Stimulated activated CD4-positive, alpha-beta T cell treated with anti-CD3 and anti-CD28 coated beads, Interleukin-4, amount 100 ng/mL, for 48 hours (primary cell): ENCODE data around the gene TCEAL2.
"Not testable (repeated sequence)": the region's sequence is repeated elsewhere in the genome, so short reads cannot be mapped to it uniquely, and the experiment has no call there.

Experiments used
- DNase-seq, 2 donors: peaks; one replicate each; pipeline ENCODE4 v3.0.0-alpha.2; 2020; ENCODE audit warnings: low read depth in 2 of 2

Gene TCEAL2

DNA sequence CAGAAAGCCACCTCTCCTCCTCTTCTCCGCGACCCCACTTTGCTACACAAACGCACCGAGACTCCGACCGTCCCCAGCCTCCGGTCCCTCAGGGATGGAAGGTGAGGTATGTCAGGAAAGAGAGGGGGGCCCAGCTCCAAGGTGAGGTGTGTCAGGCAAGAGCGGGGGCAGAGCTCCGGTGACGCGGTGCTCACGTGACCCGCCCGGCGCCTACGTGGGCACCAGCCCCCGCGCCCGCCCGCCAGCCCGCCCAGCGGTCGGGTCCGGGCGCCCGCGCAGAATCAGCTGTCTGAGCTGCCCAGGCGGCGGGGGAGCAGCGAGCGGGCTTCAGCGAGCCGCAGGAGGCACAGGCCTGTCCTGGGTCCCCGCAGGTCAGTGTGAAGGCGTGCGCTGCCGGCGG lies at the start of gene TCEAL2:
TCEAL2 (plus strand) TSS at position 244 of the 400 bp plus-strand sequence. CDS start 1,152 bp downstream, outside the sequence.
- DNase-seq = not testable (repeated sequence)

GRCh38 chrX:102077426-102077825 lies 48.1 kb upstream of the TCEAL2 start:
- no peak for DNase-seq

DNA sequence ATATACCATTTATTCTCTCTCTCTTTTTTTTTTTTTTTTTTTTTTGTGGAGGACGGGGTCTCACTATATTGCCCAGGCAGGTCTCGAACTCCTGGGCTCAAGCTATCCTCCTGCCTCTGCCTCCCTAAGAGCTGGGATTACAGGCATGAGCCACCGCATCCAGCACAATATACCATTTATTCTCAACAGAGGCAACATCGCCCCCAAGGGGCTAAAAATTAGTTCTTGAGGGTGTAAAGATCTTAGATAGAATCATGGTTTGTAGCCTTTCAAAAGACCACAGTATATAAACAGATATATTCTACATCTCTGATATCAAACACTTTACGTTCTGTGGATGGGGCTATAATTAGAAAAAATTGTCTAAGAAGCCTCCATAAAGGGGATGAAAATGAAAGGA lies 39.8 kb upstream of the TCEAL2 start:
- DNase-seq = peak in 1 of 2 donors; percentile 4

- DNase-seq = no peak
These were observed 12.1 kb upstream of the TCEAL2 start for GRCh38 chrX:102113367-102113766.

GRCh38 chrX:102115748-102116147 lies 9.7 kb upstream of the TCEAL2 start:
- DNase-seq = no peak

DNA sequence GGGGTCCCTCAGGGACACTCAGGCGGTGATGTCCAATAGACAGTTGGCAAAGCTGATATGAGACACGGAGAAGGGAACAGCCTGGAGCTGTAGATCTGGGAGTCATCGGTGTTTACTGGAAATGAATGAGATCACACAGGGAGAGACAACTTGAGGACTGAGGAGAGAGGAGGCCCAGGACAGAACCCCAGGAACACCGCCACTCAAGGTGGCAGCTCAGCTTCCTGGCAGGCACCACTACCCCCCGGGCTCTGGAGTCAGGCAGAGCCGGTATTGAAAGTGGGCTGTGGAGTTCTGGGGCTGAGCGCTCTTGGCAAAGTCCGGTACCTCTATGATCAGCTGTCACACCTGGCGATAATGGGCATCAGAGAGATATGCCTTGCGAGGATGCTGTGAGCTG lies 465 bp upstream of the TCEAL2 start:
- not testable (repeated sequence) for DNase-seq

- DNase-seq = not testable (repeated sequence)
These were observed 770 bp downstream of the TCEAL2 start for GRCh38 chrX:102126080-102126818.

DNA sequence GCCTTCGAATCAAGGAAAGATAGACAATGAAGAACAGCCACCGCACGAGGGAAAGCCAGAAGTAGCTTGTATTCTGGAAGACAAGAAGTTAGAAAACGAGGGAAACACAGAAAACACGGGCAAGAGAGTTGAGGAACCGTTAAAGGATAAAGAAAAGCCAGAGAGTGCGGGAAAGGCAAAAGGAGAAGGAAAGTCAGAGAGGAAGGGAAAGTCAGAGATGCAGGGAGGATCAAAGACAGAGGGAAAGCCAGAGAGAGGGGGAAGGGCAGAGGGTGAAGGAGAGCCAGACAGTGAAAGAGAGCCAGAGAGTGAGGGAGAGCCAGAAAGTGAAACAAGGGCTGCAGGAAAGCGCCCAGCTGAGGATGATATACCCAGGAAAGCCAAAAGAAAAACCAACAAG lies 1.4 kb downstream of the TCEAL2 start:
- DNase-seq = no peak

GRCh38 chrX:102129473-102129872 lies 4.0 kb downstream of the TCEAL2 start:
- DNase-seq = no peak

DNA sequence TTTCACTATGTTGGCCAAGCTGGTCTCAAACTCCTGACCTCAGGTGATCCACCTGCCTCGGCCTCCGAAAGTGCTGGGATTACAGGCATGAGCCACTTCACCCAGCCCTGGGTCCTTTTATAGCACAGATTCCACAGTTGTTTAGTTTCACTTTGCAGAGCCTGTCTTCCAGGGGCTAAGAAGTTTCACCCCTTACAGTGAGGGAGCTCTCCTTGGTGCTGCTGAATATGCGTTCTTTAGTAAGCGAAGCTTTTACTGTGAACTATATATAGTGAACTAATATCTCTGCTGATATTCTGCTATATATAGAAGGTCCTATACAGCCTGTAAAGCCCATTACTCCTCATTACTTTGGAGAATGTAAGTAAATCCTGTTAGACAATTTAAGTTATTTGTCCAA lies 12.6 kb downstream of the TCEAL2 start:
- no peak for DNase-seq

DNA sequence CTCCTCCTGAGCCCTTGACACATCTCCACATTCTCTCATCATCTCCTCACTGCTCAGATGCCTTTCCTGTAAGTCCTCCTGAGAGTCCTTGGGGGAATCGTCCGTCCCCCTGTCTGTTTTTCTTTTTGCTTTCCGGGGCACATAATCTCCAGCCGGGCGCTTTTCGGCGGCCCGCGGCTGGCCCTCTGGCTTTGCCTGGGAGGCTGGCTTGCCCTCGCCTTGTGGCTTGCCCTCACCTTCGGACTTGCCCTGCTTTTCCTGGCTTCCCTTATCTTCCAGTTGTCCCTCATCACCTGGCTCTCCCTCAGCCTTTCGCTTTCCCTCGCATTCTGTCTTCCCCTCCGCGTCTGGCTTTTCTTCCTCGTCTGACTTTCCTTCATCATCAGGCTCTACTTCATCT lies 15.4 kb downstream of the TCEAL2 start:
- DNase-seq = not testable (repeated sequence)

DNA sequence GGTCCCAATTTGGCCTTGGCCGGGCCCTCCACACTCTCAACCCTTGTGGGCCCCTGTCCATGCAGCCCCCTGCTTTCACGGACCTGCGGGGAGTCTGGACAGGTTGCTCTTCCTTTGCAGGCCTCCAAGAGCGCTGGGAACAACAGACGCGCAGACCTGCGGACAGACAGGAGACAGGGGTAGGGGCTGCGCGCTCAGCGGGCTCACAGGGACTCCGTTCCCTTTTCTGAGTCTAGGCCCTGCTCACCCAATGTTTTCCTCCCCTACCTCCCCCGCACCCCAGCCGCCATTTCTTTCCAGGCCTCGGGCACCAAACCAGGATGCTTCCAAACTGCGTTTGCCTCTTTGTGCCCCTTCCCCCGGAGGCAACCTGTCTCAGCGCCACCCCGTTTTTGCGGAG lies 16.2 kb downstream of the TCEAL2 start:
- not testable (repeated sequence) for DNase-seq

DNA sequence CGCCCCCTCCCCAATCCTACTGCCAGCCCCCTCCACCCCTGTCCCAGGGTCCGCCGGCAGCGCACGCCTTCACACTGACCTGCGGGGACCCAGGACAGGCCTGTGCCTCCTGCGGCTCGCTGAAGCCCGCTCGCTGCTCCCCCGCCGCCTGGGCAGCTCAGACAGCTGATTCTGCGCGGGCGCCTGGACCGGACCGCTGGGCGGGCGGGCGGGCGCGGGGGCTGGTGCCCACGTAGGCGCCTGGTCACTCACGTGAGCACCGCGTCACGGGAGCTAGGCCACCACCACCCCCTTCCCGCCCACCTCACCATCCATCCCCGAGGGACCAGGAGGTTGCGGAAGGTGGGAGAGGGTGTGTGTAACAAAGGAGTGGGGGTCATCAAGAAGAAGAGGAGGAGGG lies 16.8 kb downstream of the TCEAL2 start, which contains the start of gene TCEAL6:
TCEAL6 (minus strand) TSS at position 208 of the 400 bp plus-strand sequence.
- DNase-seq = not testable (repeated sequence)

DNA sequence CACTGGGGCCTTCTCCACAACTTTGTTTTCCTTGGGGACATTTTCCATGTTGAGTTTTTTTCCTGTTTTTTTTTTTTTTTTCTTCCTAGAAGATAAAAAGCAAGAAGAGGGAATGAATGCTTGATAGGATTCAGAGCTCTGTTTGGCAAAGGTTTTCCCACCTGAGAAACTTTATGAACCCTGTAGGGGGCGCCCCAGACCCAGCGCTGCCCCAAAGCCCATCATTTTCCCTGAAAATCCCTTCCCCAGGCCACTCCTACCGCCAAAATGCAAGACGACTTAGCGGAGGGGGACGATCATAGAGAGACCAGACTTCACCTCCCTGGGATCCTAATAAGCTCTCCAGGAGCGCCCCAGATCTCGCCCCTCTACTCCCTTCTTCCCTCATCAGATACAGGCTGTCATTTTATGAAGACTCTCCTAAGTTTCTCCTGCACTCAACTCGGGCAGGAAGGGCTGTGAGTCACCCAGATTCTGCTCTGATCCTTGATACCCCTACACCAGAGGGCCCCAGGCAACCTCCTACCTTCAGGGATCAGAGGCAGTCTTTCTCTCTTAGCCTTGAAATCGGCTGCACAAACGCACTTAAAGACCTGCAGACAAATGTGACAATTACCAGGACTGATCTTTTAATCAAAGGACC lies 28.9 kb downstream of the TCEAL2 start:
- DNase-seq = no peak

- peak in 1 of 2 donors; percentile 3 for DNase-seq
These were observed 29.7 kb downstream of the TCEAL2 start for GRCh38 chrX:102154900-102155805.

- peak; percentile 6 to 27 for DNase-seq
These were observed 30.3 kb downstream of the TCEAL2 start, which contains the start of gene BEX5 for GRCh38 chrX:102155806-102156179. Gene BEX5 (minus strand): TSS chrX:102155977. CDS start chrX:102154265, 1,712 bp downstream.
